Right lobe of liver (tissue), 6 donors: ENCODE measurements around the gene MARCHF10. TPM values are rescaled to one million over a fixed set of nuclear protein-coding genes. Genes with fewer than 3 reads are reported as not detected.

Experiments used
- ATAC-seq, 4 donors: fragments of 200-7000 bp; cut with Tn5 transposase; one replicate each; pipeline ENCODE4 v1.9.1; 2020; ENCODE audit warnings: mild to moderate bottlenecking in 4 of 4, moderate library complexity in 4 of 4
- DNase-seq, 3 donors: peaks; one replicate each; pipeline ENCODE4 v3.0.0-alpha.2; 2020
- H3K27ac ChIP-seq, 3 donors: fragments of 200-600 bp; one replicate each; pipeline ENCODE4 v1.8.0; 2022
- H3K27me3 ChIP-seq, 2 donors: fragments of 200-600 bp; one replicate each; pipeline ENCODE4 v1.8.0; 2022
- H3K36me3 ChIP-seq, 4 donors: fragments of 200-600 bp; sonication (generic) in 1 of 4; one replicate each; pipeline versions ENCODE4 v1.5.1 to v1.8.0; 2017 to 2022; ENCODE audit warnings: control low read depth in 1 of 4
- H3K4me1 ChIP-seq, 4 donors: fragments of 200-600 bp; sonication (generic) in 1 of 4; one replicate each; pipeline versions ENCODE4 v1.5.1 to v1.8.0; 2017 to 2022; ENCODE audit warnings: control low read depth in 1 of 4
- H3K4me3 ChIP-seq, 3 donors: fragments of 200-600 bp; one replicate each; pipeline ENCODE4 v1.8.0; 2022
- H3K9me3 ChIP-seq, 4 donors: fragments of 200-600 bp; sonication (generic) in 1 of 4; one replicate each; pipeline versions ENCODE4 v1.5.1 to v1.8.0; 2017 to 2022; ENCODE audit warnings: control low read depth in 1 of 4
- CTCF ChIP-seq, 4 donors: fragments of 200-600 bp in 3 of 4; fragments of 450-650 bp in 1 of 4; IDR thresholded peaks; one replicate each; pipeline versions ENCODE4 v1.5.1 to v1.8.0; 2016 to 2022; ENCODE audit warnings: antibody characterized with exemption in 4 of 4, mild to moderate bottlenecking in 2 of 4
- POLR2A ChIP-seq: fragments of 450-650 bp; IDR thresholded peaks from one replicate; pipeline ENCODE4 v1.6.1; 2017; ENCODE audit warnings: antibody characterized with exemption, mild to moderate bottlenecking
- WGBS: methylation state at CpG from one replicate; pipeline ENCODE4 v1.1.6; 2018; ENCODE audit warnings: low coverage, low lambda C conversion rate; ENCODE audit not compliant: insufficient coverage; ENCODE audit errors: missing lambda C conversion rate; 5-methylcytosine and 5-hydroxymethylcytosine counted together
- intact Hi-C, 2 donors: fragments of 100-400 bp; cut with DNase I; formaldehyde crosslinking; loops; one replicate each; pipeline versions ENCODE4 v1.11.2 to v1.14.1; 2022
- total RNA-seq, 6 experiments: library from RNA; depleted of rRNA in 2 of 6; stranded (reverse); fragments of >200 nt in 2 of 6; fragmentation: NEBNext Ultra II Directional in 3 of 6; extraction: Animal tissue kit (Norgen Biotek cat#: 25700) in 3 of 6; gene quantifications; one replicate each; pipeline versions ENCODE4 v1.1.0 to v1.2.4, GENCODE V29; 2016 to 2023
- donor health status: DM: no; HTN: yes; CAD: no.
- donor health status: DM: no; HTN: no; CAD: no.
- donor health status: DM: no; HTN: no; CAD: no.
- donor health status: DM: no; HTN: yes; CAD: no.
- donor health status: DM: no; HTN: yes; CAD: no.

Gene MARCHF10
- total RNA-seq, 6 experiments from 2014 or later = not detected

GRCh38 chr17:62804822-62805221 lies 3.3 kb downstream of the MARCHF10 start:
- H3K9me3 ChIP-seq = no peaks in the 10 kb centered on the region
- TF ChIP-seq POLR2A (no peak), CTCF (IDR thresholded peaks at IDR 0.05) (no peak)
- H3K4me3 ChIP-seq = no peak overlapping the region
- WGBS = 31% methylated on average over 8 of the region's 8 CpGs
- H3K36me3 ChIP-seq = no peaks in the 10 kb centered on the region
- no peak for DNase-seq
- H3K27ac ChIP-seq = no peak overlapping the region
- peaks cover 0 to 5% (median 0%) of the 10 kb centered on the region in 4 donors for H3K4me1 ChIP-seq
- ATAC-seq = no peak
- peaks cover 0 to 7% of the 10 kb centered on the region in 2 donors for H3K27me3 ChIP-seq
- intact Hi-C loops = no loop called here

- H3K4me3 ChIP-seq = no peak overlapping the region
- DNase-seq = no peak
- 70% methylated on average over 11 of the region's 12 CpGs for WGBS
- no peak overlapping the region for H3K27ac ChIP-seq
- intact Hi-C loops = no loop called here
- ATAC-seq = no peak
- peaks cover 0 to 5% (median 0%) of the 10 kb centered on the region in 4 donors for H3K4me1 ChIP-seq
- H3K27me3 ChIP-seq = peaks cover 0 to 7% of the 10 kb centered on the region in 2 donors
- H3K36me3 ChIP-seq = no peaks in the 10 kb centered on the region
- H3K9me3 ChIP-seq = no peaks in the 10 kb centered on the region
- no peak for TF ChIP-seq CTCF (IDR thresholded peaks at IDR 0.05)
These were observed 4.1 kb downstream of the MARCHF10 start for GRCh38 chr17:62804025-62804424.

- DNase-seq = no peak
- Histone ChIP-seq H3K9me3 (no peaks in the 10 kb centered on the region), H3K27ac (no peak overlapping the region), H3K4me3 (no peak overlapping the region), H3K36me3 (no peaks in the 10 kb centered on the region), H3K4me1 (no peaks in the 10 kb centered on the region), H3K27me3 (peaks cover 0 to under 1% of the 10 kb centered on the region in 2 donors)
- intact Hi-C loops = no loop called here
- 64% methylated on average over 9 of the region's 9 CpGs for WGBS
- no peak for ATAC-seq
- TF ChIP-seq POLR2A (no peak), CTCF (IDR thresholded peaks at IDR 0.05) (no peak)
These were observed 5.4 kb downstream of the MARCHF10 start for GRCh38 chr17:62802561-62803205.

GRCh38 chr17:62801553-62802114 lies 6.5 kb downstream of the MARCHF10 start:
- DNase-seq = no peak
- WGBS = 70% methylated on average over 5 of the region's 7 CpGs
- no peaks in the 10 kb centered on the region for H3K27me3 ChIP-seq
- H3K4me3 ChIP-seq = no peak overlapping the region
- H3K4me1 ChIP-seq = no peaks in the 10 kb centered on the region
- no peak for ATAC-seq
- no peak overlapping the region for H3K27ac ChIP-seq
- TF ChIP-seq CTCF (IDR thresholded peaks at IDR 0.05) = no peak
- no peak for TF ChIP-seq POLR2A
- no peaks in the 10 kb centered on the region for H3K36me3 ChIP-seq
- intact Hi-C loops = no loop called here
- no peaks in the 10 kb centered on the region for H3K9me3 ChIP-seq
